ENCODE data around the gene SPDYA.

SPDYA gene

GRCh38 chr2:28810384-28811285 lies at the start of gene SPDYA:
SPDYA (plus strand) TSS chr2:28810834; CDS start chr2:28816015, 5,181 bp downstream.
- no peak within 1 kb of the TSS for H3K27ac ChIP-seq (ENCODE audit: low read depth, low read length)
- H3K9ac ChIP-seq (ENCODE audit: low read length): no peak within 1 kb of the TSS
- peaks cover 2% of the 10 kb centered on the region for H3K36me3 ChIP-seq (ENCODE audit: control insufficient read depth, insufficient read depth, low read length)
- H3K27me3 ChIP-seq (ENCODE audit: control insufficient read depth, insufficient read depth, low read length): no peaks in the 10 kb centered on the region
- H3K4me1 ChIP-seq (ENCODE audit: control insufficient read depth, insufficient read depth, low read length): peaks cover 3% of the 10 kb centered on the region
- H3K4me3 ChIP-seq (ENCODE audit: low read length): peak within 1 kb of the TSS; percentile 72

GRCh38 chr2:28761420-28761819 lies 49.2 kb upstream of the SPDYA start:
- Histone ChIP-seq H3K4me3 (ENCODE audit: low read length) (no peak overlapping the region), H3K36me3 (ENCODE audit: control insufficient read depth, insufficient read depth, low read length) (no peaks in the 10 kb centered on the region), H3K9ac (ENCODE audit: low read length) (no peak overlapping the region), H3K27me3 (ENCODE audit: control insufficient read depth, insufficient read depth, low read length) (no peaks in the 10 kb centered on the region), H3K4me1 (ENCODE audit: control insufficient read depth, insufficient read depth, low read length) (peaks cover 13% of the 10 kb centered on the region), H3K27ac (ENCODE audit: low read depth, low read length) (no peak overlapping the region)

- Histone ChIP-seq H3K9ac (ENCODE audit: low read length) (no peak overlapping the region), H3K4me1 (ENCODE audit: control insufficient read depth, insufficient read depth, low read length) (peaks cover 6% of the 10 kb centered on the region), H3K36me3 (ENCODE audit: control insufficient read depth, insufficient read depth, low read length) (no peaks in the 10 kb centered on the region), H3K27ac (ENCODE audit: low read depth, low read length) (no peak overlapping the region), H3K27me3 (ENCODE audit: control insufficient read depth, insufficient read depth, low read length) (no peaks in the 10 kb centered on the region), H3K4me3 (ENCODE audit: low read length) (no peak overlapping the region)
Measured at GRCh38 chr2:28764909-28765711, 45.5 kb upstream of the SPDYA start.

- H3K36me3 ChIP-seq (ENCODE audit: control insufficient read depth, insufficient read depth, low read length): no peaks in the 10 kb centered on the region
- H3K9ac ChIP-seq (ENCODE audit: low read length): no peak overlapping the region
- H3K4me1 ChIP-seq (ENCODE audit: control insufficient read depth, insufficient read depth, low read length): peaks cover 6% of the 10 kb centered on the region
- no peak overlapping the region for H3K27ac ChIP-seq (ENCODE audit: low read depth, low read length)
- no peaks in the 10 kb centered on the region for H3K27me3 ChIP-seq (ENCODE audit: control insufficient read depth, insufficient read depth, low read length)
- H3K4me3 ChIP-seq (ENCODE audit: low read length): no peak overlapping the region
Measured at GRCh38 chr2:28766070-28766469, 44.6 kb upstream of the SPDYA start.

- Histone ChIP-seq H3K9ac (ENCODE audit: low read length) (no peak overlapping the region), H3K36me3 (ENCODE audit: control insufficient read depth, insufficient read depth, low read length) (no peaks in the 10 kb centered on the region), H3K27me3 (ENCODE audit: control insufficient read depth, insufficient read depth, low read length) (no peaks in the 10 kb centered on the region), H3K4me1 (ENCODE audit: control insufficient read depth, insufficient read depth, low read length) (peaks cover 4% of the 10 kb centered on the region), H3K27ac (ENCODE audit: low read depth, low read length) (no peak overlapping the region), H3K4me3 (ENCODE audit: low read length) (no peak overlapping the region)
Measured at GRCh38 chr2:28767337-28767736, 43.3 kb upstream of the SPDYA start.

- no peaks in the 10 kb centered on the region for H3K27me3 ChIP-seq (ENCODE audit: control insufficient read depth, insufficient read depth, low read length)
- H3K4me1 ChIP-seq (ENCODE audit: control insufficient read depth, insufficient read depth, low read length): no peaks in the 10 kb centered on the region
- H3K4me3 ChIP-seq (ENCODE audit: low read length): no peak overlapping the region
- H3K9ac ChIP-seq (ENCODE audit: low read length): no peak overlapping the region
- no peak overlapping the region for H3K27ac ChIP-seq (ENCODE audit: low read depth, low read length)
- H3K36me3 ChIP-seq (ENCODE audit: control insufficient read depth, insufficient read depth, low read length): no peaks in the 10 kb centered on the region
Measured at GRCh38 chr2:28768422-28768821, 42.2 kb upstream of the SPDYA start.

- no peak overlapping the region for H3K27ac ChIP-seq (ENCODE audit: low read depth, low read length)
- no peaks in the 10 kb centered on the region for H3K27me3 ChIP-seq (ENCODE audit: control insufficient read depth, insufficient read depth, low read length)
- no peaks in the 10 kb centered on the region for H3K36me3 ChIP-seq (ENCODE audit: control insufficient read depth, insufficient read depth, low read length)
- no peaks in the 10 kb centered on the region for H3K4me1 ChIP-seq (ENCODE audit: control insufficient read depth, insufficient read depth, low read length)
- no peak overlapping the region for H3K9ac ChIP-seq (ENCODE audit: low read length)
- H3K4me3 ChIP-seq (ENCODE audit: low read length): no peak overlapping the region
Measured at GRCh38 chr2:28768952-28769351, 41.7 kb upstream of the SPDYA start.

GRCh38 chr2:28772351-28772750 lies 38.3 kb upstream of the SPDYA start:
- Histone ChIP-seq H3K9ac (ENCODE audit: low read length) (no peak overlapping the region), H3K27ac (ENCODE audit: low read depth, low read length) (no peak overlapping the region), H3K27me3 (ENCODE audit: control insufficient read depth, insufficient read depth, low read length) (no peaks in the 10 kb centered on the region), H3K4me3 (ENCODE audit: low read length) (no peak overlapping the region), H3K36me3 (ENCODE audit: control insufficient read depth, insufficient read depth, low read length) (no peaks in the 10 kb centered on the region), H3K4me1 (ENCODE audit: control insufficient read depth, insufficient read depth, low read length) (no peaks in the 10 kb centered on the region)

GRCh38 chr2:28776471-28776870 lies 34.2 kb upstream of the SPDYA start:
- Histone ChIP-seq H3K27me3 (ENCODE audit: control insufficient read depth, insufficient read depth, low read length) (no peaks in the 10 kb centered on the region), H3K27ac (ENCODE audit: low read depth, low read length) (no peak overlapping the region), H3K36me3 (ENCODE audit: control insufficient read depth, insufficient read depth, low read length) (peaks cover 7% of the 10 kb centered on the region), H3K4me3 (ENCODE audit: low read length) (no peak overlapping the region), H3K9ac (ENCODE audit: low read length) (no peak overlapping the region), H3K4me1 (ENCODE audit: control insufficient read depth, insufficient read depth, low read length) (no peaks in the 10 kb centered on the region)

GRCh38 chr2:28778392-28778791 lies 32.2 kb upstream of the SPDYA start:
- Histone ChIP-seq H3K4me3 (ENCODE audit: low read length) (no peak overlapping the region), H3K27ac (ENCODE audit: low read depth, low read length) (no peak overlapping the region), H3K4me1 (ENCODE audit: control insufficient read depth, insufficient read depth, low read length) (no peaks in the 10 kb centered on the region), H3K9ac (ENCODE audit: low read length) (no peak overlapping the region), H3K36me3 (ENCODE audit: control insufficient read depth, insufficient read depth, low read length) (peaks cover 7% of the 10 kb centered on the region), H3K27me3 (ENCODE audit: control insufficient read depth, insufficient read depth, low read length) (no peaks in the 10 kb centered on the region)

- Histone ChIP-seq H3K27ac (ENCODE audit: low read depth, low read length) (no peak overlapping the region), H3K9ac (ENCODE audit: low read length) (no peak overlapping the region), H3K4me1 (ENCODE audit: control insufficient read depth, insufficient read depth, low read length) (no peaks in the 10 kb centered on the region), H3K36me3 (ENCODE audit: control insufficient read depth, insufficient read depth, low read length) (peaks cover 7% of the 10 kb centered on the region), H3K27me3 (ENCODE audit: control insufficient read depth, insufficient read depth, low read length) (no peaks in the 10 kb centered on the region), H3K4me3 (ENCODE audit: low read length) (no peak overlapping the region)
Measured at GRCh38 chr2:28779001-28779400, 31.6 kb upstream of the SPDYA start.

GRCh38 chr2:28780496-28780895 lies 30.1 kb upstream of the SPDYA start:
- Histone ChIP-seq H3K4me3 (ENCODE audit: low read length) (no peak overlapping the region), H3K27ac (ENCODE audit: low read depth, low read length) (no peak overlapping the region), H3K4me1 (ENCODE audit: control insufficient read depth, insufficient read depth, low read length) (no peaks in the 10 kb centered on the region), H3K27me3 (ENCODE audit: control insufficient read depth, insufficient read depth, low read length) (no peaks in the 10 kb centered on the region), H3K36me3 (ENCODE audit: control insufficient read depth, insufficient read depth, low read length) (peaks cover 12% of the 10 kb centered on the region), H3K9ac (ENCODE audit: low read length) (no peak overlapping the region)
